Activated naive CD8-positive, alpha-beta T cell (primary cell): ENCODE results near the gene DCC.
"Not testable (repeated sequence)": the region's sequence is repeated elsewhere in the genome, so short reads cannot be mapped to it uniquely, and the experiment has no call there.

ENCODE experiments used
- H3K27ac Mint-ChIP-seq: one replicate; pipeline ENCODE4 v1.8.0; 2021; ENCODE audit warnings: mixed read lengths
- H3K27me3 Mint-ChIP-seq: one replicate; pipeline ENCODE4 v1.8.0; 2021; ENCODE audit warnings: mixed read lengths
- H3K36me3 Mint-ChIP-seq: one replicate; pipeline ENCODE4 v1.8.0; 2021; ENCODE audit warnings: mixed read lengths
- H3K4me1 Mint-ChIP-seq: one replicate; pipeline ENCODE4 v1.8.0; 2021; ENCODE audit warnings: low read depth, mixed read lengths
- H3K4me3 Mint-ChIP-seq: one replicate; pipeline ENCODE4 v1.8.0; 2021; ENCODE audit warnings: mild to moderate bottlenecking, mixed read lengths
- H3K9me3 Mint-ChIP-seq: one replicate; pipeline ENCODE4 v1.8.0; 2021; ENCODE audit warnings: low read depth, mixed read lengths

DCC gene

DNA sequence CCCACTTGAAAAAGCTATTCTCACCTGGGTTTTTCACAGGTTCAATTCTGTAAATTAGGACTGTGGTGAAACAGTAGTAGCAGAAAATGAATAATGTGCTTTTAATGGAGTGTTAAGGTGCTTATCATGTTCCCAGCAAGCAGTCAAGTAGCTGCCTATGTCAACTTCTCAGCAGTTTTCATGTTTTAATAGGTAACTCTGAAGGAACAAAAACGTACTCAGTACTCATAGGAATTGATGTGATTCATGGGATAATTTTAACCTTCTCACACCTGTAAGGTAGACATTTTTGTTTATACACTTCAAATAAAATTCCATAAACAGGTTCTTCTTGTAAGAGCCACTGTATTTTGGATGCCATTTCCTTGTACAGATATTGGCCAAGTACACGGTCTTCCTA, 1082.9 kb downstream of the DCC start:
- Mint-ChIP-seq H3K27ac (no peak overlapping the region), H3K27me3 (no peaks in the 10 kb centered on the region), H3K4me3 (no peak overlapping the region), H3K4me1 (no peaks in the 10 kb centered on the region), H3K9me3 (peaks cover 3% of the 10 kb centered on the region), H3K36me3 (no peaks in the 10 kb centered on the region)

DNA sequence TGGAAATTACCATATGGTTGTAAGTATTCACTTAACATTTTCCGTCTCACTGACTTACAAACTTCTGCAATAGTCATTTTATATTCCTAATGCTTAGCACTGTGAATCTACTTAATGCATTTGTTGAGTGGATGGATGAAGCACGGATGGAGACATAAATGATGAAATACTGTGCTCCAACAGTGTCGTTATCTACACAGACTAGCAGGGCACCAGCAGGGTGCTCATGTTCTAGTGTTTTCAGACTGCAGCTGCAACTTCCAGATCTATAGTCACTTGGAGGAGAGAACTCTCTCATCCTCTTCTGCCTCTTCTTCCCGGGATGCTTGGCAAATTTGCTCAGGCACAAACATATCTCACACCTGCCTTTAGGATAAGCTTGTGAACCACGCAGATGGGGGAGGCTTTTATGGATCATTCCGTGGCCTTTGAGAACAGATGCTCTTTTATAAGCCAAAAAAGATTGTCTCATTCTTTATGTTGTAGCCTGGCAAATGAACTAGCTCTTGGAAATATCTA, 1086.7 kb downstream of the DCC start:
- Mint-ChIP-seq H3K4me3 (no peak overlapping the region), H3K9me3 (peaks cover 3% of the 10 kb centered on the region)

DNA sequence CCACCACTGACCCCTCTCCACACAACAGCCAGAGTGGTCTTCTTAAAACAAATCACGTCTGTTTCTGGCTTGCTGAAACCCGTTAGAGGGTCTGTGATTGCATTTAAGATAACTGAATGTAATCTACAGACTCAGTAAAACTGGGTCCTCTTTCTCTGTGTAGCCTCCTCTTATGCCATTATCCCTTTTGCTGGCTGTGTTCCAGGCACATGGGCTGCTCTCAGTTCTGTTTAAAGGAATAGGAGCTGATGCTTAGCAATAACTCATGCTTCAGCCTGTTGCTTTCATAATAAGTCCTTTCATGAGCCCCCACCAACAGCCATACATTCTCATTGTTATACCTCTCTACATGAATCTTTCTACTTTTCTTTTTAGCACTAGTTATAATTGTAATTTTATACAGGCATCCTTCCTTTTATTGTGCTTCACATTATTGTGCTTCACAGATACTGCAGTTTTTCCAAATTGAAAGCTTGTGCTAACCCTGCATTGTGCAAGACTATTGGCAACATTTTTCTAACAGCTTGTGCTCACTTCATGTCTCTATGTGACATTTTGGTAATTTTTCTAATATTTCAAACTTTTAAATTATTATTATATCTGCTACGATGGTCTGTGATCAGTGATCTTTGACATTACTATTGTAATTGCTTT, 1101.9 kb downstream of the DCC start:
- H3K36me3 Mint-ChIP-seq, result no peaks in the 10 kb centered on the region
- no peak overlapping the region for H3K4me3 Mint-ChIP-seq
- H3K4me1 Mint-ChIP-seq, result no peaks in the 10 kb centered on the region
- no peaks in the 10 kb centered on the region for H3K27me3 Mint-ChIP-seq
- H3K27ac Mint-ChIP-seq, result no peak overlapping the region
- H3K9me3 Mint-ChIP-seq, result no peaks in the 10 kb centered on the region

More for the DNA sequence above, 1086.7 kb downstream of the DCC start:
- H3K27ac Mint-ChIP-seq, result no peak overlapping the region
- H3K27me3 Mint-ChIP-seq, result no peaks in the 10 kb centered on the region
- H3K4me1 Mint-ChIP-seq, result no peaks in the 10 kb centered on the region
- no peaks in the 10 kb centered on the region for H3K36me3 Mint-ChIP-seq

DNA sequence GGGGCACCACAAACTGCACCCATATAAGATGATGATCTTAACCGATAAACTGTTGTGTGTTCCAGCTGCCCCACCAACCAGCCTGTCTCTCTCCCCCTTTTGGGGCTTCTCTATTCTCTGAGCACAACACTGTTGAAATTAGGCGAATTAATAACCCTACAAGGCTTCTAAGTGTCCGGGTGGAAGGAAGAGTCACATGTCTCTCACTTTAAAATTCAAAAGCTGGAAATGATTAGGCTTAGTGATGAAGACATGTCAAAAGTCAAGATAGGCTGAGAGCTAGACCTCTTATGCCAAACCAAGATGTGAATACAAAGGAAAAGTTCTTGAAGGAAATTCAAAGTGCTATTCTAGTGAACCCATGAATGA, 1102.4 kb downstream of the DCC start:
- H3K9me3 Mint-ChIP-seq, result no peaks in the 10 kb centered on the region
- H3K4me1 Mint-ChIP-seq, result no peaks in the 10 kb centered on the region
- H3K27me3 Mint-ChIP-seq, result no peaks in the 10 kb centered on the region
- H3K4me3 Mint-ChIP-seq, result no peak overlapping the region
- no peaks in the 10 kb centered on the region for H3K36me3 Mint-ChIP-seq
- H3K27ac Mint-ChIP-seq, result no peak overlapping the region

DNA sequence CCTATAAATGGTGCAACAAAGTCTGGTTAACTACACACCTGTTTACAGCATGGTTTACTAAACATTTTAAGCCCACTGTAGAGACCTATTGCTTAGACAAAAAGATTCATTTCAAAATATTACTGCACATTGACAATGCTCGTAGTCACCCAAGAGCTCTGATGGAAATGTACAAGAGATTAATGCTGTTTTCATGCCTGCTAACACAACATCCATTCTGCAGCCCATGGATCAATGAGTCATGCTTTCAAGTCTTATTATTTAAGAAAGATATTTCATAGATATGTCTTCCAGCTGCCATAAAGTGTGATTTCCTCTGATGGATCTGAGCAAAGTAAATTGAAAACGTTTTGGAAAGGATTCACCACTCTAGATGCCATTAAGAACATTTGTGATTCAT, 1103.3 kb downstream of the DCC start:
- Mint-ChIP-seq H3K27ac (no peak overlapping the region), H3K4me1 (no peaks in the 10 kb centered on the region), H3K4me3 (no peak overlapping the region), H3K36me3 (no peaks in the 10 kb centered on the region), H3K9me3 (no peaks in the 10 kb centered on the region), H3K27me3 (no peaks in the 10 kb centered on the region)

DNA sequence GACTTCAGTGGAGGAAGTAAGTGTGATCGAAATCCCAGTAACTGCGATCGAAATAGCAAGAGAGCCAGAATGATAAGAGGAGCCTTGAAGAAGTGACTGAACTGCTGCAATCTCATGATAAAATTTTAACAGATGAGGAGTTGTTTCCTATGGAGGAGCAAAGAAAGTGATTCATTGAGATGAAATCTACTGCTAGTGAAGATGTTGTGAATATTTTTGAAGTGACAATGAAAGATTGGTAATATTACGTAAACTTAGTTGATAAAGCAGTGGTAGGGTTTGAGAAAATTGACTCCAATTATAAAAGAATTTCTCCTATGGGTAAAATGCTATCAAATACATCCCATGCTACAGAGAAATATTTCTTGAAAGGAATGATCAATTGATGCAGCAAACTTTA, 1103.8 kb downstream of the DCC start:
- Mint-ChIP-seq H3K9me3 (no peaks in the 10 kb centered on the region), H3K4me3 (no peak overlapping the region), H3K27me3 (no peaks in the 10 kb centered on the region), H3K27ac (no peak overlapping the region), H3K36me3 (no peaks in the 10 kb centered on the region), H3K4me1 (no peaks in the 10 kb centered on the region)

DNA sequence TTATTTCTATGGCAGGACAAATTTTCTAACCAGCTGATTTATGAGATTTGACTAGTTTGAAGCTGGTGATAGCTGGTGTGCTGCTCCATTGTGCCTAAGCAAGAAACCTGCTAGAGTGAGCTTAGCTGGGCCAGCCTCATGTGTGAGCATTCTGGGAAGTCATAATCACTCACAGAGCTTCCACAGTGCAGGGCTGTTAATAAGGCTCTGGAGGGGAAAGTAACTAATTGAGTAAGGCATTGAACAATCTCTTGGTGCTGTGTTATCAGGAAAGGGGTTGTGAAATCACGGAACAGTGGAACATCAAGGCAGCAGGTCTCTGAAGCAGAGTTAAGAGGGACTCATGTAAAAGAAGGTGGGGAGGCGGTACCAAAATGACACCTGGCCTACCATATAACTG, 1111.9 kb downstream of the DCC start:
- Mint-ChIP-seq H3K4me1 (no peaks in the 10 kb centered on the region), H3K36me3 (no peaks in the 10 kb centered on the region), H3K9me3 (peaks cover 9% of the 10 kb centered on the region), H3K27ac (no peak overlapping the region), H3K4me3 (no peak overlapping the region), H3K27me3 (no peaks in the 10 kb centered on the region)

DNA sequence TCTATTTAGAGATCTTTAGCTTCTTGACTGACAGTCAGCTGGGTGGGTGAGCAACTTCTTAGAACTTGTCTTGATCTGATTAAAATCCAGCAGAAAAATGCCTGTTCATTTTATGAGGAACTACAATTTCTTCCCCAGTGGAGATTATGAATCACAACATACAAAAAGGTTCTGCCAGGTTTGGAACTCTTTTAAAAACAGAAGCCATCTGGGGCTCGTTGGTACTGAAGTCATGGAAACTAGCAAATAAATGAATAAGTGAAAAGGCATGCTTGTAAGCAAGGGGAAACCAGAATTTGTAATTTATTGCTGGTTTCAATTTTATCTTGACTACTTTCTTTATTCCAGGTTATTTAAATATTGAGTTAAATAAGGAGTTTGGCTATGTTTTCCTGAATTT, 1117.1 kb downstream of the DCC start:
- no peak overlapping the region for H3K4me3 Mint-ChIP-seq
- H3K9me3 Mint-ChIP-seq, result no peaks in the 10 kb centered on the region
- H3K36me3 Mint-ChIP-seq, result no peaks in the 10 kb centered on the region
- H3K27me3 Mint-ChIP-seq, result no peaks in the 10 kb centered on the region
- no peak overlapping the region for H3K27ac Mint-ChIP-seq
- H3K4me1 Mint-ChIP-seq, result no peaks in the 10 kb centered on the region

DNA sequence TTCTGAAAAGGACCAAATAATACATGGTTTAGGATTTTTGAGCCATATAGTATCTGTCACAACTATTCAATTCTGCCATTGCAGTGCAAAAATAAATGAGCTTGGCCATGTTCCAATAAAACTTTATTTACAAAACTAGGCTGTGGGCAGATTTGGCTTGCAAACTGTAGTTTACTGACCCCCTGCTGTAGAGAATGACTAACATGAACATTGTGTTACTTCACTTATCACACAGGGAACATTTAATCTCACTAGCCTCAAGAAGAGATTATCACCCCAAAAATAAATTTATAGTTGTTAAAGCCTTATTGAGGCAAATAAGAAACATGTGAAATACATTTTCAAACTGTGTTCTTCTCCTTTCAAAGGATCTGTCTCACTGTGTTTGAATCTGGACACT, 1118.3 kb downstream of the DCC start:
- Mint-ChIP-seq H3K27me3 (no peaks in the 10 kb centered on the region), H3K4me3 (no peak overlapping the region), H3K4me1 (no peaks in the 10 kb centered on the region), H3K27ac (no peak overlapping the region), H3K36me3 (no peaks in the 10 kb centered on the region), H3K9me3 (no peaks in the 10 kb centered on the region)

DNA sequence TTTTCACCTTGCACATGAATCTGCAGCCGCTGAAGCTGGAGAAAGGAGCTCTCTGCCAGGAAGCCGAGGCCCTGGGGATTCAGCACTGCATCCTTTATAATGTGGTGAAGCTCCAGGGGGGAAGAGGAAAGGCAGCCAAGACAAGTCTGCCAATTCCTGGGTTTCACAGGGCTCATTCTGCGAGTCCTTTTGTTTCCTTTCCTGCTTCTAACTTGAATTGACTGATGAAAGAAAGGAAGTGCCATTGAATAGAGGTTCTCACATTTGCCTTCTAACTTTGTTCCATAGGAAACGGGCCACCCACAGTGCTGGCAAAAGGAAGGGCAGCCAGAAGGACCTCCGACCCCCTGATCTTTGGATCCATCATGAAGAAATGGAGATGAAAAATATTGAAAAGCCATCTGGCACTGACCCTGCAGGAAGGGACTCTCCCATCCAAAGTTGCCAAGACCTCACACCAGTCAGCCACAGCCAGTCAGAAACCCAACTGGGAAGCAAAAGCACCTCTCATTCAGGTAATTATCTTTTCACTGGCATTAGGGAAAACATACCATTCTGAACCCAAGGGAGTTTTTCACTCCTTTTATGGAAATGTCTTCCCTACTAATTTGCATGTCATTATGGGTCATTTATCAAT, 1119.1 kb downstream of the DCC start:
- Mint-ChIP-seq H3K36me3 (no peaks in the 10 kb centered on the region), H3K4me1 (no peaks in the 10 kb centered on the region), H3K27me3 (no peaks in the 10 kb centered on the region), H3K4me3 (no peak overlapping the region), H3K27ac (no peak overlapping the region), H3K9me3 (no peaks in the 10 kb centered on the region)

DNA sequence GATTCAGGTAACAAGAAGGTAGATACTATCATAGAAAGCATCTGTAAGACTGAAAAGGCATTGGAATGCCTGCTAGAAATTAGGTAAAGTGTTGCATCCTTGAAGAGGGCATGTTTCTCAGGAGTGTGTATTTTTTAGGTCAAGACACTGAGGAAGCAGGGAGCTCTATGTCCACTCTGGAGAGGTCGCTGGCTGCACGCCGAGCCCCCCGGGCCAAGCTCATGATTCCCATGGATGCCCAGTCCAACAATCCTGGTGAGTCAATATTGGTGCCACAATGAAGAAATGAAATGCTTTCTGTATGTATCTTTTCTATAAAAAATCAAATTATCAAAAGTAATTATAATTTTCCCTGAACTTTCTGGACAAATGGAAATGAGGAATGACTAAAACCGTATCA, 1127.8 kb downstream of the DCC start:
- H3K27me3 Mint-ChIP-seq, result no peaks in the 10 kb centered on the region
- no peak overlapping the region for H3K4me3 Mint-ChIP-seq
- H3K27ac Mint-ChIP-seq, result no peak overlapping the region
- no peaks in the 10 kb centered on the region for H3K36me3 Mint-ChIP-seq
- H3K9me3 Mint-ChIP-seq, result peaks cover 5% of the 10 kb centered on the region
- no peaks in the 10 kb centered on the region for H3K4me1 Mint-ChIP-seq

DNA sequence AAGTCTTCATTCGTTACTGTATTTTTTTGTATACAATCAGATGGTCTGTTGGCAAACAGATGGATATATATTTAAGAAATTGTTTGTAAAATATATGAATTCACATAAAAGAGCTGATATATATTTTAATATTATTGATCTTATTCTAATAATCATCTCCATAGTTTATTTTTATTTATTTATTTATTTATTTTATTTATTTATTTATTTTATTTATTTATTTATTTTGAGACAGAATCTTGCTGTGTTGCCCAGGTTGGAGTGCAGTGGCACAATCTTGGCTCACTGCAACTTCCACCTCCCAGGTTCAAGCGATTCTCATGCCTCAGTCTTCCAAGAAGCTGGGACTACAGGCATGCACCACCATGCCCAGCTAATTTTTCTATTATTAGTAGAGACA, 1128.2 kb downstream of the DCC start:
- H3K27me3 Mint-ChIP-seq, H3K9me3 Mint-ChIP-seq, H3K4me3 Mint-ChIP-seq, H3K4me1 Mint-ChIP-seq, H3K36me3 Mint-ChIP-seq, H3K27ac Mint-ChIP-seq: not testable (repeated sequence)

DNA sequence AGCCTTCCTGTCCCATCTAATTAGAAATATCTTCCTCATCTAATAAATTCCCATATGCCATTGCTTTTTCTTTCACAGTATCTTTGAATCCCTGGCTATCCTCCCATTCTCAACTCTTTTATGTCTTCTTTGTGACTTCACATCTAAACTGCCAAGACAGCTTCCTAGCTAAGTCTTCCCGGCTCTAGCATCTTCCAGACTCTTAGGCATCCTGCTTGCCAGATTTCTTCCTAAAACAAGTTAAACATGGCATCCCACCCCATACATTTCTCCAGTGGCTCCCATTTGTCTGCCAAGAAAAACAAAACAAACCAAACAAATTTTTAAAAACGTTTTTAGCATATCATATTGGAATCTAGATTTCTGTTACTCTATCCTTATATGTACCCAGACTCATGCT, 1132.5 kb downstream of the DCC start:
- no peaks in the 10 kb centered on the region for H3K36me3 Mint-ChIP-seq
- H3K27me3 Mint-ChIP-seq, result no peaks in the 10 kb centered on the region
- H3K27ac Mint-ChIP-seq, result no peak overlapping the region
- no peak overlapping the region for H3K4me3 Mint-ChIP-seq
- no peaks in the 10 kb centered on the region for H3K4me1 Mint-ChIP-seq
- H3K9me3 Mint-ChIP-seq, result peaks cover 13% of the 10 kb centered on the region

DNA sequence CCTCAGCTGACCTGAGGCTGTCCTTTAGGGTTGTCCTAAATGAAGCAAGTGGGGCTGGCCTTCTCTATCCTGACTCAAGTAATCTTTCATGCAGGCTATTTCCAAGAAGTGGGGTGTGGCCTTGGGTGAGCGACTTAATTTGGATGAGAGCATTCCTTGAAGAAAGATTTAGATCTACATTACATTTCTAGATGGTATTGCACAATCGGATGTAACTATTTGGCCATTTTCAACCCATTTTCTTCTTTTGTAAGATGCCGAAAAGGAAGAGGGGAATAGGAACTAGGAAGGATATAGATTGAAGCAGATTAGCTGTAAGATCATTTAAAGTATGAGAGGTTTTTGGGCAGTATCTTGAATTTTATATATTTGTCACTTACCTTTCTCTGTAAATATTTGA, 1138.2 kb downstream of the DCC start:
- Mint-ChIP-seq H3K27me3 (no peaks in the 10 kb centered on the region), H3K4me1 (no peaks in the 10 kb centered on the region), H3K36me3 (no peaks in the 10 kb centered on the region), H3K4me3 (no peak overlapping the region), H3K9me3 (peaks cover 5% of the 10 kb centered on the region), H3K27ac (no peak overlapping the region)

DNA sequence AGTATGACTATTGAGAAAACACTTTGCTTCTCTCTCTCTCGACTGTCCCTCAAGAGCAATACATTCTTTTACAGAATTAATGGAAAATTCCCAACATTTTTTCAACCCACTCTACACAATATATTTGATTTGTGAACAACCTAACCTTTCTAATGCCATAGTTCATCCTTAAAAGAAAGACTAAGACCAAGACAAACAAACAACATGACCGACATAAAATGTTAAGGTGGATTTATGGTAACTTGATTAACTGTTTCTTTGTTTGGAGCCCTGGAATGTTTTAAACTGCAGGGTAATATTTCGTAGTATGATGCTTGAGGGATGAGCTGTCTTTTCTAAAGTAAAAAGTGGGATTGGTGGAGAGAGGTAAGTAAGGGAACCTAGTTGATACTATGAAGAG, 1146.3 kb downstream of the DCC start:
- no peaks in the 10 kb centered on the region for H3K36me3 Mint-ChIP-seq
- no peaks in the 10 kb centered on the region for H3K9me3 Mint-ChIP-seq
- no peaks in the 10 kb centered on the region for H3K4me1 Mint-ChIP-seq
- no peak overlapping the region for H3K4me3 Mint-ChIP-seq
- H3K27me3 Mint-ChIP-seq, result no peaks in the 10 kb centered on the region
- H3K27ac Mint-ChIP-seq, result no peak overlapping the region

DNA sequence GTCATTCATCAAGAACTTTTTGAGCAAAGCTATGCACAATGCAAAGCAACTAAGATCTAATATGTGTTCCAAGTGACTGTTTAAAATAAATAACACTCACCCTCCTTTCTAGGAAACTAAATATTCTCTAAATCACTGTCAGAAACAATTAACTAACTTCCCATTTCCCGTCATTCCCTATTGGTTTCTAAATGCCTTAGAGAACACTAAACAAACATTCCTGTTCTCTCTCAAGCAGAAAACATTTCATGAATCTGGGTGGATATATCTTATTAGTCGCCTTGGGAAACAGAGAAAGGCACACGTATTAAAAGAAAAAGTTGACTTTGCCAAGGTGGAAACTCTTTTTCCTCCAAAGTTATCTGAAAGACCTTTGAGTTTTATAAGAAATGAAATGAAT, 1149.3 kb downstream of the DCC start:
- Mint-ChIP-seq H3K9me3 (no peaks in the 10 kb centered on the region), H3K4me1 (no peaks in the 10 kb centered on the region), H3K27me3 (no peaks in the 10 kb centered on the region), H3K27ac (no peak overlapping the region), H3K4me3 (no peak overlapping the region), H3K36me3 (no peaks in the 10 kb centered on the region)
